K562 (cell line): ENCODE results near the gene GPR108. TPM values are rescaled to one million over a fixed set of nuclear protein-coding genes. Genes with fewer than 3 reads are reported as not detected.

Experiments
- ATAC-seq: fragments of 200-7000 bp; cut with Tn5 transposase; 3 replicates; pipeline ENCODE4 v1.9.1; 2020; ENCODE audit warnings: moderate library complexity
- BruUV-seq: library from RNA; stranded (reverse); fragments of 400-500 nt; replicated peaks from 2 replicates; lab custom pipeline; 2021; lab: Mats Ljungman, UMichigan
- CTCF ChIA-PET: fragments of 300-600 bp; formaldehyde crosslinking; extraction: SDS; loops from one replicate; lab custom pipeline; 2021; ENCODE audit warnings: low intra/inter-chr PET ratio; lab: Yijun Ruan, JAX
- POLR2A ChIA-PET: fragments of 300-600, 350-650 bp; sonication (Branson Sonifier 250); formaldehyde crosslinking; extraction: SDS; loops from one replicate; lab custom pipeline; 2021; ENCODE audit warnings: antibody characterized with exemption, inconsistent platforms; lab: Yijun Ruan, JAX
- DNase-seq, 4 experiments: peaks; one replicate each; pipeline versions ENCODE4 v3.0.0 to v3.0.0-alpha.2; 2011 to 2018; ENCODE audit warnings: low spot score in 3 of 4, mixed read lengths in 3 of 4; ENCODE audit errors: extremely low read depth in 1 of 4
- FAIRE-seq: peaks from 2 replicates; lab custom pipeline; 2011; peaks lifted over from hg19 to GRCh38; lab: Jason Lieb, UNC
- H2AFZ ChIP-seq: 2 replicates; pipeline ENCODE4 v1.6.0; 2011; ENCODE audit warnings: low read depth, low read length, control low read depth, inconsistent platforms
- H3K27ac ChIP-seq: fragments of 200-600 bp; 3 replicates; pipeline ENCODE4 v1.8.0; 2011; ENCODE audit warnings: low read depth, mild to moderate bottlenecking, control low read depth, inconsistent platforms, low read length, moderate library complexity, mixed read lengths; ENCODE audit errors: extremely low read depth
- H3K27me3 ChIP-seq, 2 experiments: fragments of 300-600 bp in 1 of 2; 2 replicates in 1 of 2; 3 replicates in 1 of 2; pipeline versions ENCODE4 v1.6.0 to v1.8.0; 2011; ENCODE audit warnings: inconsistent platforms in 2 of 2, low read length in 2 of 2, mild to moderate bottlenecking in 1 of 2, mixed read lengths in 1 of 2, moderate library complexity in 1 of 2; ENCODE audit not compliant: control insufficient read depth in 2 of 2, insufficient read depth in 2 of 2
- H3K36me3 ChIP-seq: fragments of 300-600 bp; 3 replicates; pipeline ENCODE4 v1.8.0; 2011; ENCODE audit warnings: mild to moderate bottlenecking, low read length, inconsistent platforms; ENCODE audit not compliant: control insufficient read depth, insufficient read depth
- H3K4me1 ChIP-seq, 2 experiments: fragments of 200-600 bp in 1 of 2; replicated peaks in 1 of 2; 2 replicates in 1 of 2; 3 replicates in 1 of 2; pipeline versions ENCODE4 v1.5.1 to v1.8.0; 2011; ENCODE audit warnings: inconsistent platforms in 2 of 2, low read length in 2 of 2, mild to moderate bottlenecking in 1 of 2, mixed read lengths in 1 of 2, moderate library complexity in 1 of 2; ENCODE audit not compliant: control insufficient read depth in 2 of 2, insufficient read depth in 2 of 2
- H3K4me2 ChIP-seq: 2 replicates; pipeline ENCODE4 v1.6.1; 2011; ENCODE audit warnings: low read length, control low read depth, inconsistent platforms, mixed read lengths; ENCODE audit not compliant: insufficient read depth
- H3K4me3 ChIP-seq: fragments of 200-600 bp; sonication (generic), shearing (Covaris generic); 2 replicates; pipeline ENCODE4 v1.5.1; 2016; ENCODE audit warnings: control low read depth, inconsistent platforms
- H3K79me2 ChIP-seq: fragments of 200-600 bp; 3 replicates; pipeline ENCODE4 v1.8.0; 2011; ENCODE audit warnings: low read length, inconsistent platforms; ENCODE audit not compliant: control insufficient read depth, insufficient read depth
- H3K9ac ChIP-seq, 2 experiments: 2 replicates each; pipeline versions ENCODE4 v1.6.0 to v1.6.1; 2011; ENCODE audit warnings: low read depth in 2 of 2, low read length in 2 of 2, control low read depth in 1 of 2, inconsistent platforms in 1 of 2, mild to moderate bottlenecking in 1 of 2, mixed read lengths in 1 of 2; ENCODE audit not compliant: insufficient read depth in 1 of 2
- H3K9me1 ChIP-seq: one replicate; pipeline ENCODE4 v1.6.0; 2011; ENCODE audit warnings: inconsistent platforms, mild to moderate bottlenecking, low read length, moderate library complexity; ENCODE audit not compliant: control insufficient read depth, insufficient read depth
- H3K9me3 ChIP-seq: replicated peaks from 2 replicates; pipeline ENCODE4 v1.5.1; 2011; ENCODE audit warnings: low read depth, low read length, inconsistent platforms; ENCODE audit not compliant: control insufficient read depth, insufficient read depth
- H4K20me1 ChIP-seq: replicated peaks from 2 replicates; pipeline ENCODE4 v1.6.1; 2011; ENCODE audit warnings: low read length, inconsistent platforms, mixed read lengths; ENCODE audit not compliant: control insufficient read depth, insufficient read depth
- BACH1 ChIP-seq: fragments of 200-800 bp; sonication (Bioruptor generic); IDR thresholded peaks from 2 replicates; pipeline ENCODE4 v1.6.1; 2016; ENCODE audit warnings: missing genetic modification characterization, missing compliant biosample characterization
- BRD9 ChIP-seq: fragments of 450-650 bp; IDR thresholded peaks from 2 replicates; pipeline ENCODE4 v1.6.1; 2018; ENCODE audit warnings: low read depth; ENCODE audit not compliant: partially characterized antibody
- E2F3 ChIP-seq: fragments of 250-450 bp; sonication (Bioruptor Pico); IDR thresholded peaks from 2 replicates; pipeline ENCODE4 v1.4.0; 2020; ENCODE audit warnings: mild to moderate bottlenecking
- EP300 ChIP-seq: IDR thresholded peaks from 2 replicates; pipeline ENCODE4 v1.6.1; 2012; ENCODE audit warnings: low read length, improper control_type of control experiment
- LCOR ChIP-seq: sonication (generic); formaldehyde crosslinking; IDR thresholded peaks from 2 replicates; pipeline ENCODE4 v1.8.0; 2022; ENCODE audit warnings: mild to moderate bottlenecking, missing genetic modification reagents
- MCM2 ChIP-seq: fragments of 450-650 bp; IDR thresholded peaks from 2 replicates; pipeline ENCODE4 v1.6.1; 2017; ENCODE audit warnings: low read depth, mild to moderate bottlenecking
- MTA1 ChIP-seq: fragments of 450-650 bp; IDR thresholded peaks from 2 replicates; pipeline ENCODE4 v1.6.1; 2017; ENCODE audit warnings: borderline replicate concordance
- PTRF ChIP-seq: fragments of 450-650 bp; IDR thresholded peaks from 2 replicates; pipeline ENCODE4 v1.6.1; 2016; ENCODE audit warnings: mild to moderate bottlenecking, missing genetic modification characterization, missing compliant biosample characterization
- SMC3 ChIP-seq: conservative IDR thresholded peaks from 2 replicates; pipeline ENCODE4 v1.6.1; 2011; ENCODE audit warnings: low read depth, low read length, improper control_type of control experiment; ENCODE audit not compliant: insufficient read depth
- XRCC4 ChIP-seq: IDR thresholded peaks from one replicate; pipeline ENCODE4 v1.6.1; 2011; ENCODE audit not compliant: insufficient read depth, insufficient read length; ENCODE audit errors: extremely low read depth
- ZFP36 ChIP-seq: fragments of 150-350 bp; IDR thresholded peaks from 2 replicates; pipeline ENCODE4 v1.6.1; 2018; ENCODE audit warnings: low read length, low read depth; ENCODE audit not compliant: partially characterized antibody
- ZNF174 ChIP-seq: fragments of 250-450 bp; sonication (Bioruptor Pico); IDR thresholded peaks from 2 replicates; pipeline ENCODE4 v1.4.0; 2020; ENCODE audit warnings: mild to moderate bottlenecking
- ZNF830 ChIP-seq: fragments of 250-450 bp; sonication (Bioruptor Pico); IDR thresholded peaks from 2 replicates; pipeline ENCODE4 v1.5.0; 2021; ENCODE audit warnings: mild to moderate bottlenecking
- WGBS: fragments of 100-300 bp; shearing (Covaris generic); methylation state at CpG from one replicate; pipeline ENCODE4 v1.1.6; 2016; ENCODE audit warnings: low coverage, mixed read lengths; ENCODE audit not compliant: insufficient coverage; ENCODE audit errors: missing lambda C conversion rate; 5-methylcytosine and 5-hydroxymethylcytosine counted together
- in situ Hi-C: fragments of 300-500 bp; cut with MboI; formaldehyde crosslinking; loops from 4 replicates; pipeline ENCODE4 v1.15.0; 2018; ENCODE audit warnings: inconsistent platforms, mixed read lengths
- intact Hi-C: fragments of 100-400 bp; cut with micrococcal nuclease; formaldehyde crosslinking; loops from 2 replicates; pipeline ENCODE4 v1.14.2; 2022
- polyA plus RNA-seq, 8 experiments: library from polyadenylated mRNA; depleted of rRNA in 4 of 8; stranded (reverse) in 5 of 8; unstranded in 3 of 8; fragments of >200 nt; fragmentation: Nextera tagmentation in 2 of 8; fragmentation: Illumina TruSeq in 1 of 8; extraction: Ambion mirVana in 2 of 8; extraction: Trizol in 1 of 8; gene quantifications; 2 replicates each; pipeline versions ENCODE4 v1.2.1 to v1.2.3, GENCODE V29; 2011 to 2014; ENCODE audit warnings: inconsistent platforms in 1 of 8, missing spikeins in 1 of 8
- total RNA-seq, 7 experiments: library from RNA; depleted of rRNA in 6 of 7; stranded (reverse); fragments of >200 nt in 6 of 7; fragmentation: Illumina TruSeq in 2 of 7; extraction: Trizol in 2 of 7; gene quantifications; 2 replicates each; pipeline versions ENCODE4 v1.2.1 to v1.2.3, GENCODE V29; 2011 to 2021; ENCODE audit warnings: low replicate concordance in 1 of 7
- TF ChIP-seq, protein P1 (sequence below), 2 experiments: fragments of 450-650 bp; formaldehyde crosslinking in 1 of 2; IDR thresholded peaks; 2 replicates each; pipeline versions ENCODE4 v1.4.0 to v1.6.1; 2014 to 2020; ENCODE audit warnings: mild to moderate bottlenecking in 2 of 2, borderline replicate concordance in 1 of 2, low read depth in 1 of 2
- TF ChIP-seq, protein P2 (sequence below): fragments of 450-650 bp; IDR thresholded peaks from one replicate; pipeline ENCODE4 v1.6.1; 2018; ENCODE audit warnings: mild to moderate bottlenecking, moderate library complexity; ENCODE audit not compliant: partially characterized antibody

The GPR108 gene
- total and polyA plus RNA-seq, 9 of the 15 experiments (the other 6 are each of a cell fraction or from before 2014, with no cell fraction given), result 2.4 to 33.2 (median 24.4) TPM

- 0 out of 2 replicates have a peak overlapping the region, but pooled peaks have one; percentile 77 for H3K4me2 ChIP-seq
- H3K27ac ChIP-seq, result no peak overlapping the region
- no peak overlapping the region for H2AFZ ChIP-seq
- H3K4me3 ChIP-seq, result no peak overlapping the region
- in situ Hi-C loops (no loop called here), intact Hi-C loops (no loop called here)
- no peaks in the 10 kb centered on the region for H3K9me1 ChIP-seq
- POLR2A ChIA-PET, result no interaction called here
- H3K4me1 ChIP-seq, result peaks cover 32 to 39% of the 10 kb centered on the region in 2 experiments
- H4K20me1 ChIP-seq, result no peaks in the 10 kb centered on the region
- ATAC-seq, result no peak
- H3K79me2 ChIP-seq, result no peaks in the 10 kb centered on the region
- DNase-seq, result peak in 2 of 4 experiments; percentile 28 to 44
- WGBS, result 16% methylated on average over 8 of the region's 10 CpGs
- no peaks in the 10 kb centered on the region for H3K9me3 ChIP-seq
- H3K36me3 ChIP-seq, result no peaks in the 10 kb centered on the region
- no peak for FAIRE-seq
- peaks cover 0 to 7% of the 10 kb centered on the region in 2 experiments; a peak in 2 of 5 replicates for H3K27me3 ChIP-seq
- H3K9ac ChIP-seq, result no peak overlapping the region
- no TSS peak for BruUV-seq
- CTCF ChIA-PET, result interaction anchor here (1.0 to 1.8 kb wide), 2 partner anchors 85 to 146 kb away, joined by 3 to 6 read pairs; no protein-coding TSS in a partner anchor
- TF ChIP-seq LCOR (CRISPR knock-in tag), result no peak
- no peak for TF ChIP-seq EP300
- TF ChIP-seq SMC3, result peak; percentile 26; the same call in 1 of the 2 replicates
- TF ChIP-seq MTA1, result no peak
- TF ChIP-seq, protein P1, sequence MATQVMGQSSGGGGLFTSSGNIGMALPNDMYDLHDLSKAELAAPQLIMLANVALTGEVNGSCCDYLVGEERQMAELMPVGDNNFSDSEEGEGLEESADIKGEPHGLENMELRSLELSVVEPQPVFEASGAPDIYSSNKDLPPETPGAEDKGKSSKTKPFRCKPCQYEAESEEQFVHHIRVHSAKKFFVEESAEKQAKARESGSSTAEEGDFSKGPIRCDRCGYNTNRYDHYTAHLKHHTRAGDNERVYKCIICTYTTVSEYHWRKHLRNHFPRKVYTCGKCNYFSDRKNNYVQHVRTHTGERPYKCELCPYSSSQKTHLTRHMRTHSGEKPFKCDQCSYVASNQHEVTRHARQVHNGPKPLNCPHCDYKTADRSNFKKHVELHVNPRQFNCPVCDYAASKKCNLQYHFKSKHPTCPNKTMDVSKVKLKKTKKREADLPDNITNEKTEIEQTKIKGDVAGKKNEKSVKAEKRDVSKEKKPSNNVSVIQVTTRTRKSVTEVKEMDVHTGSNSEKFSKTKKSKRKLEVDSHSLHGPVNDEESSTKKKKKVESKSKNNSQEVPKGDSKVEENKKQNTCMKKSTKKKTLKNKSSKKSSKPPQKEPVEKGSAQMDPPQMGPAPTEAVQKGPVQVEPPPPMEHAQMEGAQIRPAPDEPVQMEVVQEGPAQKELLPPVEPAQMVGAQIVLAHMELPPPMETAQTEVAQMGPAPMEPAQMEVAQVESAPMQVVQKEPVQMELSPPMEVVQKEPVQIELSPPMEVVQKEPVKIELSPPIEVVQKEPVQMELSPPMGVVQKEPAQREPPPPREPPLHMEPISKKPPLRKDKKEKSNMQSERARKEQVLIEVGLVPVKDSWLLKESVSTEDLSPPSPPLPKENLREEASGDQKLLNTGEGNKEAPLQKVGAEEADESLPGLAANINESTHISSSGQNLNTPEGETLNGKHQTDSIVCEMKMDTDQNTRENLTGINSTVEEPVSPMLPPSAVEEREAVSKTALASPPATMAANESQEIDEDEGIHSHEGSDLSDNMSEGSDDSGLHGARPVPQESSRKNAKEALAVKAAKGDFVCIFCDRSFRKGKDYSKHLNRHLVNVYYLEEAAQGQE (IDR thresholded peaks at IDR 0.05; ENCODE audit: borderline replicate concordance), result peak; percentile 26; the same call in 1 of the 2 replicates
- TF ChIP-seq, protein P1 (CRISPR knock-in tag; IDR thresholded peaks at IDR 0.05; ENCODE audit: low read depth), result no peak
- TF ChIP-seq BRD9, result no peak
- TF ChIP-seq, protein P2, sequence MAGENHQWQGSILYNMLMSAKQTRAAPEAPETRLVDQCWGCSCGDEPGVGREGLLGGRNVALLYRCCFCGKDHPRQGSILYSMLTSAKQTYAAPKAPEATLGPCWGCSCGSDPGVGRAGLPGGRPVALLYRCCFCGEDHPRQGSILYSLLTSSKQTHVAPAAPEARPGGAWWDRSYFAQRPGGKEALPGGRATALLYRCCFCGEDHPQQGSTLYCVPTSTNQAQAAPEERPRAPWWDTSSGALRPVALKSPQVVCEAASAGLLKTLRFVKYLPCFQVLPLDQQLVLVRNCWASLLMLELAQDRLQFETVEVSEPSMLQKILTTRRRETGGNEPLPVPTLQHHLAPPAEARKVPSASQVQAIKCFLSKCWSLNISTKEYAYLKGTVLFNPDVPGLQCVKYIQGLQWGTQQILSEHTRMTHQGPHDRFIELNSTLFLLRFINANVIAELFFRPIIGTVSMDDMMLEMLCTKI, result no peak
- no peak for TF ChIP-seq E2F3 (CRISPR knock-in tag)
- TF ChIP-seq XRCC4, result no peak
- TF ChIP-seq ZNF830 (CRISPR knock-in tag), result no peak
- TF ChIP-seq ZNF174 (CRISPR knock-in tag), result no peak
- no peak for TF ChIP-seq PTRF (tag)
- TF ChIP-seq BACH1 (tag), result no peak
- no peak for TF ChIP-seq MCM2
- peak; percentile 96 for TF ChIP-seq ZFP36
Observed at GRCh38 chr19:6717036-6717435, 20.3 kb downstream of the GPR108 start.
